GM18867 (cell line): Measurements from ENCODE around the gene ROCK2.

Experiments used
- ATAC-seq: cut with Tn5 transposase; IDR thresholded peaks from one replicate; pipeline ENCODE4 v1.9.1; 2021; ENCODE audit warnings: mild to moderate bottlenecking, moderate library complexity; ENCODE audit not compliant: unreplicated experiment

Gene ROCK2

GRCh38 chr2:11132036-11132671, 212.3 kb downstream of the ROCK2 start:
- ATAC-seq: no peak

- no peak for ATAC-seq
Measured at GRCh38 chr2:11131166-11131920, 213.1 kb downstream of the ROCK2 start.
